OCI-LY3 (cell line): ENCODE measurements around the gene ISG20L2.

ENCODE experiments used
- EZH2phosphoT487 ChIP-seq: fragments of 200-600 bp; shearing (Covaris generic); IDR thresholded peaks from 2 replicates; pipeline ENCODE4 v1.6.1; 2018; ENCODE audit warnings: antibody characterized with exemption, mixed run types, low read depth
- TF ChIP-seq, protein P1 (sequence below): fragments of 200-600, 300-600 bp; sonication (generic); IDR thresholded peaks from 2 replicates; pipeline ENCODE4 v1.5.1; 2014; ENCODE audit warnings: antibody characterized with exemption, low read length, low read depth

DNA sequence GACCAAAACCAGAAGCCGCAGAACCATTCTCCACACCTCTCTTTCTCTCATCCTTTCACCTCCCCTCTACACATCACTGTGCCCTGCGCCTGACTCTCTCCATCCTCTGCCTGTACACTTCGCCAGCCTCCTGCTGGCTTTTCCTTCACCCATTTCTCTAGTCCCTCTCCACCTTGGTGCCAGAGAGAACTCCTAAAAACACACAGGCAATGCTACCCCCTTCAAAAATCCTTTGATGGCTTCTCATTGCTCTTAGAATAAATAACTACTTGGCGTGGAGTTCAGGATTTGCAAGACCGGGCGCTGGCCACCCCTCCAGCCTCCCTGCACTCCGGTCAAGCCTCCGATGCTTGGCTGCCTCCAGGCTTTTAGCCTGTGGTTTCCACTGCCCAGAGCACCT, 31.8 kb downstream of the ISG20L2 start:
- TF ChIP-seq, protein P1, sequence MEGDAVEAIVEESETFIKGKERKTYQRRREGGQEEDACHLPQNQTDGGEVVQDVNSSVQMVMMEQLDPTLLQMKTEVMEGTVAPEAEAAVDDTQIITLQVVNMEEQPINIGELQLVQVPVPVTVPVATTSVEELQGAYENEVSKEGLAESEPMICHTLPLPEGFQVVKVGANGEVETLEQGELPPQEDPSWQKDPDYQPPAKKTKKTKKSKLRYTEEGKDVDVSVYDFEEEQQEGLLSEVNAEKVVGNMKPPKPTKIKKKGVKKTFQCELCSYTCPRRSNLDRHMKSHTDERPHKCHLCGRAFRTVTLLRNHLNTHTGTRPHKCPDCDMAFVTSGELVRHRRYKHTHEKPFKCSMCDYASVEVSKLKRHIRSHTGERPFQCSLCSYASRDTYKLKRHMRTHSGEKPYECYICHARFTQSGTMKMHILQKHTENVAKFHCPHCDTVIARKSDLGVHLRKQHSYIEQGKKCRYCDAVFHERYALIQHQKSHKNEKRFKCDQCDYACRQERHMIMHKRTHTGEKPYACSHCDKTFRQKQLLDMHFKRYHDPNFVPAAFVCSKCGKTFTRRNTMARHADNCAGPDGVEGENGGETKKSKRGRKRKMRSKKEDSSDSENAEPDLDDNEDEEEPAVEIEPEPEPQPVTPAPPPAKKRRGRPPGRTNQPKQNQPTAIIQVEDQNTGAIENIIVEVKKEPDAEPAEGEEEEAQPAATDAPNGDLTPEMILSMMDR = no peak
- no peak for TF ChIP-seq EZH2phosphoT487
